ENCODE measurements around the gene MYLK. TPM values are rescaled to one million over a fixed set of nuclear protein-coding genes. Genes with fewer than 3 reads are reported as not detected.

The MYLK gene
- total and polyA plus RNA-seq, 4 donors = 17.1 to 158 (median 41.9) TPM

DNA sequence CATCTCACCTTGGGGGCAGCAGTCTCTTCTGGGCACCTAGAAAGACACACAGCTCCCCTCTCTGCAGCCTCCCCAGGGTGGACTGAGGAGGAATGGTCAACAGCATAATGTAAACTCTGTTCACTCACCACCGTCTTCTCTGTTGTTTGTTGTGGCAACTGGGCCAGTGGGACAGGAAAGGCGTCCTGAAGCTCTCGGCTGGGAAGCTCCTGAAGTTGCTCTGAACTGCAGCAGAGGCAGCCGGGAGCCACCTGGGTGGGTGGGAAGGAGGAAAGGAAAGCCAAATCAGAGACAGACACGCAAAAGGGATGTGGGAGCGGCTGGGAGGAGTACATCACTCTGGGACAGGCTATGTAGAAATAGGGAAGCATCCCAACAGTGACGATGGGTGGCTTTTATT lies 52.7 kb downstream of the MYLK start:
- Histone ChIP-seq H3K27me3 (ENCODE audit: control insufficient read depth in 4 of 4, insufficient read depth in 4 of 4, low read length in 3 of 4) (no peaks in the 10 kb centered on the region), H3K9me3 (ENCODE audit: control insufficient read depth in 4 of 4, low read length in 3 of 4) (peaks cover 4 to 12% (median 6%) of the 10 kb centered on the region in 4 donors), H3K9ac (ENCODE audit: low read depth in 1 of 2, low read length in 2 of 2) (no peak overlapping the region), H3K27ac (ENCODE audit: low read depth in 1 of 2, low read length in 2 of 2) (no peak overlapping the region), H3K4me3 (ENCODE audit: low read depth in 1 of 3, low read length in 3 of 3) (no peak overlapping the region), H3K4me1 (ENCODE audit: control insufficient read depth in 4 of 4, insufficient read depth in 4 of 4, low read length in 3 of 4) (no peaks in the 10 kb centered on the region), H3K36me3 (ENCODE audit: control insufficient read depth in 4 of 4, insufficient read depth in 3 of 4, low read depth in 1 of 4, low read length in 3 of 4) (peaks cover 0 to 1% (median 0%) of the 10 kb centered on the region in 4 donors)
- TF ChIP-seq GABPA (IDR thresholded peaks at IDR 0.05 in 1 of 2, conservative IDR thresholded peaks at IDR 0.05 in 1 of 2) (no peak), HNF4G (IDR thresholded peaks at IDR 0.05) (no peak), JUND (IDR thresholded peaks at IDR 0.05) (no peak), NR2F2 (IDR thresholded peaks at IDR 0.05) (no peak), RXRA (IDR thresholded peaks at IDR 0.05) (no peak)
- TF ChIP-seq, protein P1, sequence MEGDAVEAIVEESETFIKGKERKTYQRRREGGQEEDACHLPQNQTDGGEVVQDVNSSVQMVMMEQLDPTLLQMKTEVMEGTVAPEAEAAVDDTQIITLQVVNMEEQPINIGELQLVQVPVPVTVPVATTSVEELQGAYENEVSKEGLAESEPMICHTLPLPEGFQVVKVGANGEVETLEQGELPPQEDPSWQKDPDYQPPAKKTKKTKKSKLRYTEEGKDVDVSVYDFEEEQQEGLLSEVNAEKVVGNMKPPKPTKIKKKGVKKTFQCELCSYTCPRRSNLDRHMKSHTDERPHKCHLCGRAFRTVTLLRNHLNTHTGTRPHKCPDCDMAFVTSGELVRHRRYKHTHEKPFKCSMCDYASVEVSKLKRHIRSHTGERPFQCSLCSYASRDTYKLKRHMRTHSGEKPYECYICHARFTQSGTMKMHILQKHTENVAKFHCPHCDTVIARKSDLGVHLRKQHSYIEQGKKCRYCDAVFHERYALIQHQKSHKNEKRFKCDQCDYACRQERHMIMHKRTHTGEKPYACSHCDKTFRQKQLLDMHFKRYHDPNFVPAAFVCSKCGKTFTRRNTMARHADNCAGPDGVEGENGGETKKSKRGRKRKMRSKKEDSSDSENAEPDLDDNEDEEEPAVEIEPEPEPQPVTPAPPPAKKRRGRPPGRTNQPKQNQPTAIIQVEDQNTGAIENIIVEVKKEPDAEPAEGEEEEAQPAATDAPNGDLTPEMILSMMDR (IDR thresholded peaks at IDR 0.05; ENCODE audit: low read depth, low read length, missing input control) = no peak
- DNase-seq (ENCODE audit: low spot score) = no peak
- WGBS = 87% methylated on average over 7 of the region's 7 CpGs

DNA sequence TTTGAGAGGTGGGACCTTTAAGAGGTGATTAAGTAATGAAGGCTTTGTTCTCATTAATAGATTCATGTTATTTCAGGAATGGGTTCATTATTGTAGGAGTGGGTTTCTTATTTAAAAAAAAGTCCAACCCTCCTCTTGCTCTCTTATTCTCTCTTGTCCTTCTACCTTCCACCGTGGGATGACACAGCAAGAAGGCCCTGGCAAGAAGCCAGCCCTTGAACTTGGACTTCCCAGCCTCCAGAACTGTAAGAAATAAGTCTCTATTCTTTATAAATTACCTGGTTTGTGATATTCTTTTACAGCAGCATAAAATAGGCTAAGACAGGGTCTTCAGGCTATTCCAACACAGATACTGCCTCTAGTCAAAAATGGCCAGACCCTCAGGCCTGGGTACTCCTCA lies 62.2 kb downstream of the MYLK start:
- H3K36me3 ChIP-seq (ENCODE audit: control insufficient read depth in 4 of 4, insufficient read depth in 3 of 4, low read depth in 1 of 4, low read length in 3 of 4) = no peaks in the 10 kb centered on the region
- no peak overlapping the region for H3K9ac ChIP-seq (ENCODE audit: low read depth in 1 of 2, low read length in 2 of 2)
- no peak overlapping the region for H3K27ac ChIP-seq (ENCODE audit: low read depth in 1 of 2, low read length in 2 of 2)
- TF ChIP-seq YY1 (IDR thresholded peaks at IDR 0.05) (no peak), HNF4G (IDR thresholded peaks at IDR 0.05) (no peak)
- H3K27me3 ChIP-seq (ENCODE audit: control insufficient read depth in 4 of 4, insufficient read depth in 4 of 4, low read length in 3 of 4) = no peaks in the 10 kb centered on the region
- no peak overlapping the region for H3K4me3 ChIP-seq (ENCODE audit: low read depth in 1 of 3, low read length in 3 of 3)
- H3K9me3 ChIP-seq (ENCODE audit: control insufficient read depth in 4 of 4, low read length in 3 of 4) = peaks cover 0 to 3% (median 2%) of the 10 kb centered on the region in 4 donors
- WGBS = 79% methylated on average over 1 of the region's 1 CpG
- no peaks in the 10 kb centered on the region for H3K4me1 ChIP-seq (ENCODE audit: control insufficient read depth in 4 of 4, insufficient read depth in 4 of 4, low read length in 3 of 4)
- DNase-seq (ENCODE audit: low spot score) = no peak

DNA sequence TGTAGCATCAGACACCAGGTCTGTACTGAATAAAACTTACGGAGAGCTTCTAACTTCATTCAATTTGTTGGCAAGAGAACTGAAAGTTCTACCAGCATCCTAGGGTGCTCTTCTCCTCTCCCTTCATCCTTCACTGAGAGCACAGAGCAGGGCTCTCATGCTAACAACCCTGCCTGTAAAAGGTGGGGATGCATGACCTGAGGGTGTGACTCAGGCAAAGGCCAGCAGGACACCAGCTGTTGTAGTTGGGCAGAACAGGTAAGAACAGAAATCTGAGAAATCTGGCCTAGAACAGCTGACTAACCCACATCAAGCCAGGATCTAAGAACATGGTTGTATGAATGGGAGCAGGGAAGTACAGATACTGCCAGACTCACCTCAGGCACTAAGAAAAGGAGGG lies 64.2 kb downstream of the MYLK start:
- Histone ChIP-seq H3K9ac (ENCODE audit: low read depth in 1 of 2, low read length in 2 of 2) (no peak overlapping the region), H3K4me1 (ENCODE audit: control insufficient read depth in 4 of 4, insufficient read depth in 4 of 4, low read length in 3 of 4) (no peaks in the 10 kb centered on the region), H3K36me3 (ENCODE audit: control insufficient read depth in 4 of 4, insufficient read depth in 3 of 4, low read depth in 1 of 4, low read length in 3 of 4) (no peaks in the 10 kb centered on the region), H3K4me3 (ENCODE audit: low read depth in 1 of 3, low read length in 3 of 3) (no peak overlapping the region), H3K27ac (ENCODE audit: low read depth in 1 of 2, low read length in 2 of 2) (no peak overlapping the region), H3K27me3 (ENCODE audit: control insufficient read depth in 4 of 4, insufficient read depth in 4 of 4, low read length in 3 of 4) (no peaks in the 10 kb centered on the region), H3K9me3 (ENCODE audit: control insufficient read depth in 4 of 4, low read length in 3 of 4) (peaks cover 0 to 2% (median 0%) of the 10 kb centered on the region in 4 donors)
- TF ChIP-seq HNF4A (conservative IDR thresholded peaks at IDR 0.05) (no peak), YY1 (IDR thresholded peaks at IDR 0.05) (no peak), FOXA1 (IDR thresholded peaks at IDR 0.05) (no peak), JUND (IDR thresholded peaks at IDR 0.05) (no peak), SP1 (IDR thresholded peaks at IDR 0.05) (no peak), RAD21 (IDR thresholded peaks at IDR 0.05) (no peak), FOXA2 (IDR thresholded peaks at IDR 0.05) (no peak), EGR1 (IDR thresholded peaks at IDR 0.05; ENCODE audit: low read depth in 2 of 2) (no peak), NR2F2 (IDR thresholded peaks at IDR 0.05) (no peak), TAF1 (conservative IDR thresholded peaks at IDR 0.05) (no peak), GABPA (IDR thresholded peaks at IDR 0.05 in 1 of 2, conservative IDR thresholded peaks at IDR 0.05 in 1 of 2) (no peak), RXRA (IDR thresholded peaks at IDR 0.05) (no peak)
- TF ChIP-seq, protein P2, sequence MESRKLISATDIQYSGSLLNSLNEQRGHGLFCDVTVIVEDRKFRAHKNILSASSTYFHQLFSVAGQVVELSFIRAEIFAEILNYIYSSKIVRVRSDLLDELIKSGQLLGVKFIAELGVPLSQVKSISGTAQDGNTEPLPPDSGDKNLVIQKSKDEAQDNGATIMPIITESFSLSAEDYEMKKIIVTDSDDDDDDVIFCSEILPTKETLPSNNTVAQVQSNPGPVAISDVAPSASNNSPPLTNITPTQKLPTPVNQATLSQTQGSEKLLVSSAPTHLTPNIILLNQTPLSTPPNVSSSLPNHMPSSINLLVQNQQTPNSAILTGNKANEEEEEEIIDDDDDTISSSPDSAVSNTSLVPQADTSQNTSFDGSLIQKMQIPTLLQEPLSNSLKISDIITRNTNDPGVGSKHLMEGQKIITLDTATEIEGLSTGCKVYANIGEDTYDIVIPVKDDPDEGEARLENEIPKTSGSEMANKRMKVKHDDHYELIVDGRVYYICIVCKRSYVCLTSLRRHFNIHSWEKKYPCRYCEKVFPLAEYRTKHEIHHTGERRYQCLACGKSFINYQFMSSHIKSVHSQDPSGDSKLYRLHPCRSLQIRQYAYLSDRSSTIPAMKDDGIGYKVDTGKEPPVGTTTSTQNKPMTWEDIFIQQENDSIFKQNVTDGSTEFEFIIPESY (IDR thresholded peaks at IDR 0.05) = no peak
- TF ChIP-seq, protein P3, sequence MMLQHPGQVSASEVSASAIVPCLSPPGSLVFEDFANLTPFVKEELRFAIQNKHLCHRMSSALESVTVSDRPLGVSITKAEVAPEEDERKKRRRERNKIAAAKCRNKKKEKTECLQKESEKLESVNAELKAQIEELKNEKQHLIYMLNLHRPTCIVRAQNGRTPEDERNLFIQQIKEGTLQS (IDR thresholded peaks at IDR 0.05) = no peak
- TF ChIP-seq, protein P1 (IDR thresholded peaks at IDR 0.05; ENCODE audit: low read depth, low read length, missing input control) = no peak
- TF ChIP-seq, protein P4, sequence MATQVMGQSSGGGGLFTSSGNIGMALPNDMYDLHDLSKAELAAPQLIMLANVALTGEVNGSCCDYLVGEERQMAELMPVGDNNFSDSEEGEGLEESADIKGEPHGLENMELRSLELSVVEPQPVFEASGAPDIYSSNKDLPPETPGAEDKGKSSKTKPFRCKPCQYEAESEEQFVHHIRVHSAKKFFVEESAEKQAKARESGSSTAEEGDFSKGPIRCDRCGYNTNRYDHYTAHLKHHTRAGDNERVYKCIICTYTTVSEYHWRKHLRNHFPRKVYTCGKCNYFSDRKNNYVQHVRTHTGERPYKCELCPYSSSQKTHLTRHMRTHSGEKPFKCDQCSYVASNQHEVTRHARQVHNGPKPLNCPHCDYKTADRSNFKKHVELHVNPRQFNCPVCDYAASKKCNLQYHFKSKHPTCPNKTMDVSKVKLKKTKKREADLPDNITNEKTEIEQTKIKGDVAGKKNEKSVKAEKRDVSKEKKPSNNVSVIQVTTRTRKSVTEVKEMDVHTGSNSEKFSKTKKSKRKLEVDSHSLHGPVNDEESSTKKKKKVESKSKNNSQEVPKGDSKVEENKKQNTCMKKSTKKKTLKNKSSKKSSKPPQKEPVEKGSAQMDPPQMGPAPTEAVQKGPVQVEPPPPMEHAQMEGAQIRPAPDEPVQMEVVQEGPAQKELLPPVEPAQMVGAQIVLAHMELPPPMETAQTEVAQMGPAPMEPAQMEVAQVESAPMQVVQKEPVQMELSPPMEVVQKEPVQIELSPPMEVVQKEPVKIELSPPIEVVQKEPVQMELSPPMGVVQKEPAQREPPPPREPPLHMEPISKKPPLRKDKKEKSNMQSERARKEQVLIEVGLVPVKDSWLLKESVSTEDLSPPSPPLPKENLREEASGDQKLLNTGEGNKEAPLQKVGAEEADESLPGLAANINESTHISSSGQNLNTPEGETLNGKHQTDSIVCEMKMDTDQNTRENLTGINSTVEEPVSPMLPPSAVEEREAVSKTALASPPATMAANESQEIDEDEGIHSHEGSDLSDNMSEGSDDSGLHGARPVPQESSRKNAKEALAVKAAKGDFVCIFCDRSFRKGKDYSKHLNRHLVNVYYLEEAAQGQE (IDR thresholded peaks at IDR 0.05) = no peak
- TF ChIP-seq, protein P5, sequence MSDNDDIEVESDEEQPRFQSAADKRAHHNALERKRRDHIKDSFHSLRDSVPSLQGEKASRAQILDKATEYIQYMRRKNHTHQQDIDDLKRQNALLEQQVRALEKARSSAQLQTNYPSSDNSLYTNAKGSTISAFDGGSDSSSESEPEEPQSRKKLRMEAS (IDR thresholded peaks at IDR 0.05) = no peak
- no peak for DNase-seq (ENCODE audit: low spot score)
- 98% methylated on average over 1 of the region's 1 CpG for WGBS

Measured in liver (tissue), 9 donors.